DND-41 (cell line): ENCODE data around the gene C17orf50.

ENCODE experiments used
- EZH2 ChIP-seq: IDR thresholded peaks from 3 replicates; pipeline ENCODE4 v1.6.1; 2012; ENCODE audit warnings: borderline replicate concordance, low read depth, mild to moderate bottlenecking, moderate library complexity, low read length, inconsistent platforms; ENCODE audit not compliant: severe bottlenecking
- TF ChIP-seq, protein P1 (sequence below): IDR thresholded peaks from 2 replicates; pipeline ENCODE4 v1.5.1; 2012; ENCODE audit warnings: borderline replicate concordance, low read length, moderate library complexity, mild to moderate bottlenecking; ENCODE audit not compliant: poor library complexity, severe bottlenecking; ENCODE audit errors: extremely low read depth

DNA sequence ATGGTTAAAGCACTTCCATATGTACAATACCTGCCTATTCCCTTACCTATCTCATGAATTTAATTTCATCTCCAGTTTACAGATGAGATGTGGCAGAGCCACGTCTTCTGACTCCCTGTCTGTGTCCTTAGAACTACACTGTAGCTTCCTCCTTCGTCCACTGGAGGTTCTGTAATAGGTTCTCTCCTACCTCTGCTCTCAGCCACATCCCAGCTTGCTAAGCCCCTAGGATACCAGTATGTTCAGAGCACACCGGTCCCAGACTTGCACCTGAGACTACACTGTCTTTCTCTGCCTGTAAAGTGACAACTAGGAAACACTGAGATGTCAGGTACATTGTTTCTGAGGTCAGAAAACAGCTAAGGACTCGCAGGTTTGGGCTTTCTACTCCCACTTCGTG is 33.1 kb upstream of the C17orf50 start:
- TF ChIP-seq, protein P1, sequence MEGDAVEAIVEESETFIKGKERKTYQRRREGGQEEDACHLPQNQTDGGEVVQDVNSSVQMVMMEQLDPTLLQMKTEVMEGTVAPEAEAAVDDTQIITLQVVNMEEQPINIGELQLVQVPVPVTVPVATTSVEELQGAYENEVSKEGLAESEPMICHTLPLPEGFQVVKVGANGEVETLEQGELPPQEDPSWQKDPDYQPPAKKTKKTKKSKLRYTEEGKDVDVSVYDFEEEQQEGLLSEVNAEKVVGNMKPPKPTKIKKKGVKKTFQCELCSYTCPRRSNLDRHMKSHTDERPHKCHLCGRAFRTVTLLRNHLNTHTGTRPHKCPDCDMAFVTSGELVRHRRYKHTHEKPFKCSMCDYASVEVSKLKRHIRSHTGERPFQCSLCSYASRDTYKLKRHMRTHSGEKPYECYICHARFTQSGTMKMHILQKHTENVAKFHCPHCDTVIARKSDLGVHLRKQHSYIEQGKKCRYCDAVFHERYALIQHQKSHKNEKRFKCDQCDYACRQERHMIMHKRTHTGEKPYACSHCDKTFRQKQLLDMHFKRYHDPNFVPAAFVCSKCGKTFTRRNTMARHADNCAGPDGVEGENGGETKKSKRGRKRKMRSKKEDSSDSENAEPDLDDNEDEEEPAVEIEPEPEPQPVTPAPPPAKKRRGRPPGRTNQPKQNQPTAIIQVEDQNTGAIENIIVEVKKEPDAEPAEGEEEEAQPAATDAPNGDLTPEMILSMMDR: no peak
- TF ChIP-seq EZH2: no peak
